Uterus (tissue), 2 donors: Measurements from ENCODE around the gene TBC1D10A.

Experiments
- CTCF ChIP-seq, 4 experiments: fragments of 200-600 bp in 2 of 4; fragments of 450-650 bp in 2 of 4; sonication (generic) in 2 of 4; IDR thresholded peaks; one replicate each; pipeline ENCODE4 v1.5.1; 2016 to 2019; ENCODE audit warnings: antibody characterized with exemption in 4 of 4, mild to moderate bottlenecking in 2 of 4, moderate library complexity in 1 of 4
- POLR2A ChIP-seq, 2 donors: fragments of 450-650 bp; IDR thresholded peaks; one replicate each; pipeline ENCODE4 v1.6.1; 2016; ENCODE audit warnings: antibody characterized with exemption in 2 of 2, mild to moderate bottlenecking in 1 of 2, moderate library complexity in 1 of 2

- TF ChIP-seq CTCF (IDR thresholded peaks at IDR 0.05) (no peak), POLR2A (IDR thresholded peaks at IDR 0.05) (no peak)
Measured at GRCh38 chr22:30313527-30314363, 13.0 kb downstream of the TBC1D10A start.
